HepG2 (cell line): ENCODE measurements around the gene ANKRD61. TPM values are rescaled to one million over a fixed set of nuclear protein-coding genes. Genes with fewer than 3 reads are reported as not detected.

Experiments used
- CEBPZ ChIP-seq: IDR thresholded peaks from 2 replicates; pipeline ENCODE4 v1.6.1; 2012; ENCODE audit warnings: low read length, improper control_type of control experiment
- CHD2 ChIP-seq: IDR thresholded peaks from 2 replicates; pipeline ENCODE4 v1.6.1; 2011; ENCODE audit warnings: low read depth, low read length, improper control_type of control experiment
- DRAP1 ChIP-seq: IDR thresholded peaks from 2 replicates; pipeline ENCODE4 v1.6.1; 2016; ENCODE audit warnings: missing genetic modification reagents, missing compliant biosample characterization
- E2F2 ChIP-seq: sonication (generic); formaldehyde crosslinking; IDR thresholded peaks from 2 replicates; pipeline ENCODE4 v1.4.0; 2020; ENCODE audit warnings: missing genetic modification reagents, borderline replicate concordance
- KMT2A ChIP-seq: sonication (generic); formaldehyde crosslinking; IDR thresholded peaks from 2 replicates; pipeline ENCODE4 v1.4.0; 2020; ENCODE audit warnings: missing genetic modification reagents
- MED1 ChIP-seq: sonication (generic); formaldehyde crosslinking; IDR thresholded peaks from 2 replicates; pipeline ENCODE4 v1.4.0; 2020; ENCODE audit warnings: missing genetic modification reagents
- MLLT10 ChIP-seq: sonication (generic); formaldehyde crosslinking; IDR thresholded peaks from 2 replicates; pipeline ENCODE4 v1.4.0; 2020; ENCODE audit warnings: missing genetic modification reagents
- NPAS2 ChIP-seq: sonication (generic); formaldehyde crosslinking; IDR thresholded peaks from 2 replicates; pipeline ENCODE4 v1.8.0; 2022; ENCODE audit warnings: mild to moderate bottlenecking, missing genetic modification reagents, borderline replicate concordance
- NR2F2 ChIP-seq: IDR thresholded peaks from 2 replicates; pipeline ENCODE4 v1.6.1; 2012; ENCODE audit warnings: low read depth, inconsistent platforms, borderline replicate concordance
- RFX5 ChIP-seq: IDR thresholded peaks from 2 replicates; pipeline ENCODE4 v1.6.1; 2011; ENCODE audit warnings: low read depth, low read length, improper control_type of control experiment
- TGIF2 ChIP-seq: IDR thresholded peaks from 2 replicates; pipeline ENCODE4 v1.6.1; 2016; ENCODE audit warnings: control low read depth, missing compliant biosample characterization
- ZMYM4 ChIP-seq: sonication (generic); formaldehyde crosslinking; IDR thresholded peaks from 2 replicates; pipeline ENCODE4 v1.8.1; 2023; ENCODE audit warnings: mild to moderate bottlenecking, missing genetic modification reagents
- ZNF251 ChIP-seq: sonication (generic); formaldehyde crosslinking; IDR thresholded peaks from 2 replicates; pipeline ENCODE4 v1.9.0; 2021; ENCODE audit warnings: mild to moderate bottlenecking, missing genetic modification reagents
- ZNF687 ChIP-seq: sonication (generic); formaldehyde crosslinking; IDR thresholded peaks from 2 replicates; pipeline ENCODE4 v1.5.1; 2020; ENCODE audit warnings: mild to moderate bottlenecking, missing genetic modification reagents, moderate library complexity
- ZNF850 ChIP-seq: sonication (generic); formaldehyde crosslinking; conservative IDR thresholded peaks from 2 replicates; pipeline ENCODE4 v1.9.0; 2021; ENCODE audit warnings: mild to moderate bottlenecking, missing genetic modification reagents
- polyA plus RNA-seq, 8 experiments: library from polyadenylated mRNA; depleted of rRNA in 3 of 8; stranded (reverse) in 7 of 8; unstranded in 1 of 8; fragments of >200 nt; fragmentation: Illumina TruSeq in 4 of 8; extraction: Trizol in 4 of 8; gene quantifications; 2 replicates each; pipeline versions ENCODE4 v1.2.1 to v1.2.3, GENCODE V29; 2011 to 2016; ENCODE audit warnings: low read depth in 4 of 8, missing spikeins in 1 of 8, mixed read lengths in 1 of 8; ENCODE audit not compliant: insufficient read depth in 1 of 8
- total RNA-seq, 5 experiments: library from RNA; depleted of rRNA; stranded (reverse); fragments of >200 nt; fragmentation: Illumina TruSeq; extraction: Trizol; gene quantifications; 2 replicates each; pipeline ENCODE4 v1.2.3, GENCODE V29; 2016; ENCODE audit warnings: low read depth in 1 of 5

The ANKRD61 gene
- total and polyA plus RNA-seq, 2 of the 13 experiments (the other 11 are each of a cell fraction or from before 2014, with no cell fraction given) = 0.13 TPM; not detected in 1

- TF ChIP-seq MED1 (CRISPR knock-in tag) = peak; percentile 89
- peak; percentile 84; the same call in 1 of the 2 replicates for TF ChIP-seq NR2F2
- peak; percentile 90 for TF ChIP-seq RFX5
- 0 out of 2 replicates have a peak, but pooled peaks have one; percentile 87 for TF ChIP-seq ZNF251 (CRISPR knock-in tag)
- peak; percentile 93; the same call in 1 of the 2 replicates for TF ChIP-seq E2F2
- no peak for TF ChIP-seq NPAS2
- peak; percentile 95; the same call in 1 of the 2 replicates for TF ChIP-seq ZMYM4
- TF ChIP-seq CHD2 = no peak
- TF ChIP-seq TGIF2 (CRISPR knock-in tag) = peak; percentile 90
- TF ChIP-seq ZNF850 (CRISPR knock-in tag) = no peak; the same call in 1 of the 2 replicates
- peak; percentile 90 for TF ChIP-seq DRAP1 (CRISPR knock-in tag)
- peak; percentile 99 for TF ChIP-seq ZNF687 (CRISPR knock-in tag)
- peak; percentile 95 for TF ChIP-seq KMT2A
- no peak; the same call in 1 of the 2 replicates for TF ChIP-seq MLLT10 (CRISPR knock-in tag)
- no peak for TF ChIP-seq CEBPZ
Observed at GRCh38 chr7:6008668-6009611, 22.2 kb upstream of the ANKRD61 start, which contains the start of the genes AIMP2 and PMS2 (continued).
